ENCODE measurements around the gene MEIOB. TPM values are rescaled to one million over a fixed set of nuclear protein-coding genes. Genes with fewer than 3 reads are reported as not detected.

The MEIOB gene
- polyA plus RNA-seq, 1 donor (not counting 4 experiments of a cell fraction or from before 2014, with no cell fraction given), result not detected

GRCh38 chr16:1903220-1903574, 31.2 kb upstream of the MEIOB start:
- Histone ChIP-seq H3K4me2 (ENCODE audit: control insufficient read depth, extremely low read depth, insufficient read depth, low read depth, low read length) (no peak overlapping the region), H3K79me2 (ENCODE audit: control insufficient read depth, insufficient read depth, low read length) (no peaks in the 10 kb centered on the region), H3K27ac (ENCODE audit: control insufficient read depth, insufficient read depth, low read length) (no peak overlapping the region), H3K27me3 (ENCODE audit: control insufficient read depth, extremely low read depth, insufficient read depth, low read length) (peaks cover 47% of the 10 kb centered on the region), H3K9me1 (ENCODE audit: control insufficient read depth, extremely low read depth, insufficient read depth, low read length) (no peaks in the 10 kb centered on the region), H3K36me3 (ENCODE audit: control insufficient read depth in 2 of 2, extremely low read depth in 1 of 2, insufficient read depth in 2 of 2, low read length in 2 of 2) (no peaks in the 10 kb centered on the region), H3K4me1 (ENCODE audit: control insufficient read depth, extremely low read depth, insufficient read depth, low read length) (peaks cover 4% of the 10 kb centered on the region), H3K9me3 (ENCODE audit: control insufficient read depth, low read depth, low read length) (no peaks in the 10 kb centered on the region), H4K20me1 (ENCODE audit: control insufficient read depth, extremely low read depth, insufficient read depth, low read length) (no peaks in the 10 kb centered on the region), H3K4me3 (ENCODE audit: control insufficient read depth in 2 of 3, extremely low read depth in 1 of 3, insufficient read depth in 2 of 3, low read depth in 1 of 3, low read length in 3 of 3) (no peak overlapping the region), H2AFZ (ENCODE audit: control insufficient read depth, low read length) (no peak overlapping the region), H3K9ac (ENCODE audit: control insufficient read depth, extremely low read depth, insufficient read depth, low read length) (no peak overlapping the region)
- FAIRE-seq, result no peak
- no peak for DNase-seq (ENCODE audit: low read depth, low spot score)
- dilution Hi-C loops (cut with MboI; ENCODE audit: extremely low pct_ligation_motif_present, low sequenced_read_pairs), result no loop called here
- no peak for TF ChIP-seq CTCF (optimal IDR thresholded peaks at IDR 0.05 in 1 of 3, IDR thresholded peaks at IDR 0.05 in 1 of 3, conservative IDR thresholded peaks at IDR 0.05 in 1 of 3; ENCODE audit: extremely low read depth in 1 of 3, insufficient read depth in 2 of 3, low read length in 3 of 3)
- TF ChIP-seq EZH2 (IDR thresholded peaks at IDR 0.05; ENCODE audit: low read length), result no peak

- Histone ChIP-seq H3K4me1 (ENCODE audit: control insufficient read depth, extremely low read depth, insufficient read depth, low read length) (peaks cover 4% of the 10 kb centered on the region), H3K9me3 (ENCODE audit: control insufficient read depth, low read depth, low read length) (no peaks in the 10 kb centered on the region), H3K36me3 (ENCODE audit: control insufficient read depth in 2 of 2, extremely low read depth in 1 of 2, insufficient read depth in 2 of 2, low read length in 2 of 2) (no peaks in the 10 kb centered on the region), H3K9ac (ENCODE audit: control insufficient read depth, extremely low read depth, insufficient read depth, low read length) (no peak overlapping the region), H3K4me3 (ENCODE audit: control insufficient read depth in 2 of 3, extremely low read depth in 1 of 3, insufficient read depth in 2 of 3, low read depth in 1 of 3, low read length in 3 of 3) (no peak overlapping the region), H3K4me2 (ENCODE audit: control insufficient read depth, extremely low read depth, insufficient read depth, low read depth, low read length) (no peak overlapping the region), H3K27me3 (ENCODE audit: control insufficient read depth, extremely low read depth, insufficient read depth, low read length) (peaks cover 48% of the 10 kb centered on the region), H4K20me1 (ENCODE audit: control insufficient read depth, extremely low read depth, insufficient read depth, low read length) (no peaks in the 10 kb centered on the region), H2AFZ (ENCODE audit: control insufficient read depth, low read length) (no peak overlapping the region), H3K27ac (ENCODE audit: control insufficient read depth, insufficient read depth, low read length) (no peak overlapping the region), H3K79me2 (ENCODE audit: control insufficient read depth, insufficient read depth, low read length) (no peaks in the 10 kb centered on the region), H3K9me1 (ENCODE audit: control insufficient read depth, extremely low read depth, insufficient read depth, low read length) (no peaks in the 10 kb centered on the region)
- no peak for FAIRE-seq
- no peak for DNase-seq (ENCODE audit: low read depth, low spot score)
- TF ChIP-seq EZH2 (IDR thresholded peaks at IDR 0.05; ENCODE audit: low read length) (no peak), CTCF (optimal IDR thresholded peaks at IDR 0.05 in 1 of 3, IDR thresholded peaks at IDR 0.05 in 1 of 3, conservative IDR thresholded peaks at IDR 0.05 in 1 of 3; ENCODE audit: extremely low read depth in 1 of 3, insufficient read depth in 2 of 3, low read length in 3 of 3) (no peak)
- dilution Hi-C loops (cut with MboI; ENCODE audit: extremely low pct_ligation_motif_present, low sequenced_read_pairs), result no loop called here
Observed at GRCh38 chr16:1902547-1903219, 30.7 kb upstream of the MEIOB start.

Measured in keratinocyte (primary cell).